GM04503 (cell line): ENCODE measurements around the gene PPFIA4.
"Not testable (repeated sequence)": the region's sequence is repeated elsewhere in the genome, so short reads cannot be mapped to it uniquely, and the experiment has no call there.

Experiments used
- DNase-seq: peaks from one replicate; pipeline ENCODE4 v3.0.0-alpha.2; 2012; ENCODE audit warnings: low read depth

Gene PPFIA4

DNA sequence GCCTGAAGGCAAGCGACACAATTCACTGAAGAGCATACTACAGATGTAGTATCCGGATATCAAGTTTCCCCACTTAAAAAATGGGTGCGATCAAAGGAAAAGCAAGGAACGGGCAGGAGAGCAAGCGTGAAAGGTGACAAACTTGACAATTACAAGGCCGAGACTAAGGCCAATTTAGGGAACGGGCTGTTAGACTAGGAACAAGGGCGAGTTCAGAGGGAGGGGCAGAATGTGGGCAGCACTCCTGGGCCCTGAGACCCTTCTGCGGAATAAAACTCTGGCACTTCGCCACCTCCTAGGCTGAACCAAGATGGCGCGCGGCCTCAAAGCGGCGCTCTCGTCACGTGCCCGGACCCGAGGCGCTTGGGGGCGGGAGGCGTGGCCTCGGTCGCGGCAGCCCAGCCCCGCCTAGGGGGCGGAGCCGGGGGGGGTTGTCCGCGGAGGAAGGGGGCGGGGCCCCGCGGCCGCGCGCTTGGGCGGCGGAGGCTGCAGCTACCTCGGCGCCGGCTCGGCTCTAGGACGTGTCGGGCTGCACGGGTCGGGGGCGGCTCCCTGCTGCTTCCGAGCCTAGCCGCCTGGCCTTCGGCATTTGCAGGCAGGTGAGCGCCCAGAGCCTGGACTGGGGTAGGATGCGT is at the start of gene PPFIA4:
Gene PPFIA4 (plus strand): TSS at position 461 of the 635 bp plus-strand sequence. CDS start 12,518 bp downstream, outside the sequence.
- no peak for DNase-seq

DNA sequence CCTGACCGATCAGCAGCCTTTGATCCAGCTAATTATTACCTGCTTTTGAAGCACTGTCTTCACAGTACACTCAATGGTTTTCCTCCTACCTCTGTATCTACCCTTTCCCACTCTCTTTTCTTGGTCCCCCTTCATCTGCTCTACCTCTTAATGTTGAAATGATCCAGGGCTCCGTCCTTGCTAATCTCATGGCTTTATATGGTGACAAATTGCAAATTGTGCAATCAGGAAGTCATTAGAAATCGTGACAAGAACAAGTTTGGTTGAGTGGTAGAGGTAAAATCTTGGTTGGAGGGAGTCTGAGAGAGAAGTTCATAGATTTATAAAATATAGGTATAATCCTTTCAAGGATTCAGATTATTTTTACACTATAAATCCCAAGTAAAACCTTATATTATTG is 49.7 kb upstream of the PPFIA4 start:
- DNase-seq = no peak

- DNase-seq = no peak
Observed at GRCh38 chr1:202979459-202979858, 46.8 kb upstream of the PPFIA4 start.

GRCh38 chr1:202981939-202982338 is 44.4 kb upstream of the PPFIA4 start:
- no peak for DNase-seq

DNA sequence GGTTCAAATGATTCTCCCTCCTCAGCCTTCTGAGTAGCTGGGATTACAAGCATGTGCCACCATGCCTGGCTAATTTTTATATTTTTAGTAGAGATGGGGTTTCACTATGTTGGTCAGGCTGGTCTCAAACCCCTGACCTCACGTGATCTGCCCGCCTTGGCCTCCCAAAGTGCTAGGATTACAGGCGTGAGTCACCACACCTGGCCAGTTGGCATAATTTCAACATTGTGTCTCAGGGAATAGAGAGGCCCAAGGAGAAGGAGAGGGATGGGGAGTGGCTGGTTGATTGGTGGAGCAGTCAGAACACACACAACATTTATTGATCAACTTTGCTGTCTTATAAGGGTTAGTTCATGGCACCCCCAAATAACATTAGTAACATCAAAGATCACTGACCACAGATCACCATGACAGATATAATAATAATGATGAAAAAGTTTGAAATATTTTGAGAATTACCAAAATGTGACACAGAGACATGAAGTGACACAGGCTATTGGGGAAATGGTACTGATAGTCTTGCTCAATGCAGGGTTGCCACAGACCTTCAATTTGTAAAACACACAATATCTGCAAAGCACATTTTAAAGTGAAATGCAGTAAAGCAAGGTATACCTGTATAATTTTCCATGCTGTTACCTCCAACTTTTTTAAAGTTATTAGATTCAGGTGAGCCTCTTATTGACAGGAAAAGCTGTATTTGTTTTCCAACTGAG is 43.4 kb upstream of the PPFIA4 start:
- no peak for DNase-seq

DNA sequence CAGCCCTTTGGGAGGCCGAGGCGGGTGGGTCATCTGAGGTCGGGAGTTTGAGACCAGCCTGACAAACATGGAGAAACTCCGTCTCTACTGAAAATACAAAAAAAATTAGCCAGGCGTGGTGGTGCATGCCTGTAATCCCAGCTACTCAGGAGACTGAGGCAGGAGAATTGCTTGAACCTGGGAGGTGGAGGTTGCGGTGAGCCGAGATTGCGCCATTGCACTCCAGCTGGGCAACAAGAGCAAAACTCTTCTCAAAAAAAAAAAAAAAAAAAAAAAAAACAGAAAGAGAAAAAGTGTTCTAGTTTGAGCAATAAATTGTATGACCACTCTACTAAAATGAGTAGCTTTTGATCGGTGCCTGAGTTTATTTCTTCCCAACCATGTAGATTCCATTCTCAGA is 40.2 kb upstream of the PPFIA4 start:
- DNase-seq = not testable (repeated sequence)

GRCh38 chr1:202987255-202987654 is 39.0 kb upstream of the PPFIA4 start:
- DNase-seq = no peak

- DNase-seq = no peak
Observed at GRCh38 chr1:202987922-202988583, 38.2 kb upstream of the PPFIA4 start.

- DNase-seq = no peak
Observed at GRCh38 chr1:202989879-202990278, 36.4 kb upstream of the PPFIA4 start.

DNA sequence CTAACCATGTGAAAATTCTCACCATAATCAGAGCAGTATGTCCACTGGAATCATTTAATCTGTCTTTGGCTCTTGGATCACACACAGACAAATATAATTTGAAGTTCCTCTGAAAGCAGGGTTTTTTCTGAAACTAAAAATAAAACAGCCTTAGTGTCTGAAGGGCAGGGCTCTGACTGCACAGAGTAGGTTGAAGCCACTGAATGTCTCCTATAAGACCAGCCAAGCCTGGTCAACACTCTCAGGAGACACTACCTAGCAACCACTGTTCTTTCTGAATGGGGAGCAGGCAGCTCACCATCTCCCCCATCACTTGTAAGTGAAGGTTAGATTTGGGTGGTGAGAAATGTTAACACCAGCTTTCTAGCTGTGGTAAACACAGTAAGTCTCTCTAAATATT is 35.2 kb upstream of the PPFIA4 start:
- DNase-seq = no peak

- DNase-seq = no peak
Observed at GRCh38 chr1:202994756-202995155, 31.5 kb upstream of the PPFIA4 start.

GRCh38 chr1:202998836-202999750 is 27.2 kb upstream of the PPFIA4 start:
- DNase-seq = no peak

GRCh38 chr1:203000217-203000944 is 25.9 kb upstream of the PPFIA4 start:
- no peak for DNase-seq

DNA sequence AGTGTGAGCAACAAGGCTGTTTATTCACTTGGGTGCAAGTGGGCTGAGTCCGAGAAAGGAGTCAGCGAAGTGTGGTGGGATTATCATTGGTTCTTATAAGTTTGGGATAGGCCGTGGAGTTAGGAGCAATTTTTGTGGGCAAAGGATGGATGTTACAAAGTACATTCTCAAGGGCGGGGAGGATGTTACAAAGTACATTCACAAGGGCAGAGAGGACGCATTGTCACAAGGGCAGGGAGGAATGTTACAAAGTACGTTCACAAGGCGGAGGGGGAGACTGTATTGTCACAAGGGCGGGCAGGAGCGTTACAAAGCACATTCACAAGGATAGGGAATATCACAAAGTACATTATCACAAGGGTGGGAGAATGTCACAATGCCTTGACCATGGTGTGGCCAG is 24.3 kb upstream of the PPFIA4 start:
- DNase-seq = no peak

- no peak for DNase-seq
Observed at GRCh38 chr1:203002951-203003350, 23.3 kb upstream of the PPFIA4 start.

GRCh38 chr1:203005395-203006142 is 20.7 kb upstream of the PPFIA4 start:
- DNase-seq = not testable (repeated sequence)

GRCh38 chr1:203006948-203007871 is 19.1 kb upstream of the PPFIA4 start, which contains the start of gene TMEM183A:
Gene TMEM183A (plus strand): TSS chr1:203007374. CDS start chr1:203007466, 92 bp downstream.
- DNase-seq = peak; percentile 77

- no peak for DNase-seq
Observed at GRCh38 chr1:203009185-203009584, 17.1 kb upstream of the PPFIA4 start.

DNA sequence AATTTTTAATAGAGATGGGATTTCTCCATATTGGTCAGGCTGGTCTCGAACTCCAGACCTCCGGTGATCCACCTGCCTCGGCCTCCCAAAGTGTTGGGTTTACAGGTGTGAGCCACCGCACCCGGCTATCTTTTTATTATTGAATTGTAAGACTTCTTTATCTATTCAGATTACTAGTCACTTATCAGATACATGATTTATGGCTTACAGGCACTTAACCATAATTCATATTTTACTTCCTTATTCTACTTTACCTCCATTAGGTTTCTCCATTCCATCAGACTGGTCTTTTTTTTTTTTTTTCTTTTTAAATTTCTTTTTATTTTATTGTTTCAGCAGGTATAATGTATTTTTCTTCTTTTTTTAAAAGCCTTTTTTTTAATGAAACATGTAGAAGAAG is 14.7 kb upstream of the PPFIA4 start:
- DNase-seq = no peak
